ENCODE data around the gene TCF12.
"Not testable (repeated sequence)": the region's sequence is repeated elsewhere in the genome, so short reads cannot be mapped to it uniquely, and the experiment has no call there.

Gene TCF12

DNA sequence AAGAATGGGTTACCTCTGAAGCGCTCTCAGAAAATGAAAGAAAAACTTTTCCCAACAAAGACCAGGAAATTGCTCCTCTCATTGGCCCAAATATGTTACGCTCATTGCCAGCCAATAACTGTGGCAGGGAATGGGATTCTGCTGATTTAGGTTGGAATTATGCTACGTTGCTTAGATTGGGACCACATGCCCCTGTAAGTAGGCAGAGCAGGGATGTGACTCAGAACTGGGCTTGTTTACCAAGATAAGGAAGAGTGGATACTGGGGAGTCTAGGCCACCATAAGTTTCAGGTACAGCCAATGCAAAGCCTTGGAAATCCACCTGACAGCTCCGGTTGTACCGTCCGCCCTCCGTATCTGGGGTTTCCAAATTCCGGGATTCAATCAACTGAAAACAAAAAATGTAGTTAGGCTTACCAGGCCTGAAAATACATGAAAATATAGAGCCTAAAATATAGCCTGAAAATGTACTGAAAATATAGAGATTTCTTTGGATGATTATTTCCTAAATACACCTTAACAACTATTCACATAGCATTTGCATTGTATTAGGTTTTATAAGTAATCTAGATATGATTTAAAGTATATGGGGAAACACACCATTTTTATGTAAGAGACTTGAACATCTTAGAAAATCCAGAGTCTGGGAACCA is 1.5 kb upstream of the TCF12 start:
- DNase-seq, result no peak

DNA sequence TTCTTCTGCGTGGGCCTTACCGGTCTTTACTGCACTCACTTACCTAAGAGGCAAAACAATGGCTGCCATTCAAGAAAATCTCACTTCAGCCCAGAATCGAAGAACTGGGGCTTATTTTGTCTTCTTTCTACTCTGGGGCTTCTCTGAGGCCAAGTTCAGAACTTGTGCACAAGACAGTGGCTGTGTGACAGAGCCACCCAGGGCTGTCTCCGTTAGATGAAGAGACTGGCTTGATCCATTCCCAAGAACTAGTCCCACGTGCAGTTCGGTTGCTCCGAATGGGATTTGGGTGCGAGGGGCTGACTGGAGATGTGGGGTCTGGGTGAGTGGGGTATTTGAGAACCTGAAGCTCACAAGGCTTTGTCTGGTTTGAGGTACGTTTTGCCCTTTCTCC is 795 bp upstream of the TCF12 start:
- peak; percentile 8 for DNase-seq

DNA sequence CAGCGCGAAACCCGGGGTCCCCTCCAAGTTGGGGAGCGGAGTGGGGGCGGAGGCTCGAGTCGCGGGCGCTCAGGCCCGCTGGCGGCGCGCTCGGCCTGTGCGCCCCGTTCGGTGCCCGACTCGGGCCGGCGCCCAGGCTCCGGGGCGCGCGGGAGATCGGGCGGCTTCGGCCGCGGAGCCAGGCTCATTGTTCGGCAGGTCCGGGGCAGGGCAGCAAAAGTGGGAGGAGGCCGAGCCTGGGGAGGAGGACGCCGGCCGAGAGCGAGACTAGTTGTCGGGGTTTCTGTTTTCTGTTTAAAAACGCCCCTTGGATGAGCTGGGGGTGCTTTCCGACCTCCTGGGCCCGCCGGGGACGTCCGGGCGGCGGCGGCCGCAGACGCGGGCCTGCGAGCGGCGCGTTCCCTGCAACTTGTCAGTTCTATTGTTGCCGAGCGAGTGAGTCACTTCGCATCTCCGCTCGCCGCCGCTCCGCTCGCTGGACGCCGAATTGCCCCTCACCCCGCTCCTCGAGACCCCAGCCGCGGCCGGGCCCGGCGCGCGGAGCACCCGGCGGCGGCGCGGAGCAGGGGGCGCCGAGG is 676 bp downstream of the TCF12 start:
- DNase-seq, result peak; percentile 67

DNA sequence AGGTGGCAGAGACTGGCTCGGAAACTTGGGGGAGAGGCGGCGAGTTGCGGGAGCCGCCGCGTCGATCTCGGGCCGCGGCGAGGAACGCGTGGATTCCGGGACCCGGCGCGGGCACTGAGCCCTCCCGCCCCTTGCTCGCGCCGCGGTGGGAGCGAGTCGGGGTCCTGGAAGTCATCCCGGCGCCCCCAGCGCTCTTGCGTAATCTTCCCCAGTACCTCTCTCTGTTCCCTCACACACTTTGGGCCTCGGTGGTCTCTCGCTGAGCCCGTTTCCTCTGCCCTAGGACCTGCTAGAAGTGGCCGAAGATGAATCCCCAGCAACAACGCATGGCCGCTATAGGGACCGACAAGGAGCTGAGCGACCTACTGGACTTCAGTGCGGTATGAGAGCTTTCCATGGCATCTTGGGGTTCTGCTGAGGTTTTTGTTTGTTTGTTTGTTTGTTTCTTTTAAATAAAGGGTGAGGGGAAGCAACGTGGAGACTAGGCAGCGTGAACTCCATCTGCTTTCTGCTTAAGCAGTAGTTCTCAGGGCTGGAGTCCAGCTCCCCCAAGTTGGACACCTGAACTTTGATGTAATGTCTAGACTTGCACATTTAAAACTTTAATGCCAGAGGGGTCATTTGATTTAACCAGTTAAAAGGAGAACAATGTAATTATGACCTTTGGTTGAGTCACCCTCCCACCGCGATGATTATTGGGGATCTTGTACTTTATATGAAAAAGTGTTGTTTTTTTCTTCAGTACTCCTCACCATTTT is 1.3 kb downstream of the TCF12 start:
- peak; percentile 16 for DNase-seq

DNA sequence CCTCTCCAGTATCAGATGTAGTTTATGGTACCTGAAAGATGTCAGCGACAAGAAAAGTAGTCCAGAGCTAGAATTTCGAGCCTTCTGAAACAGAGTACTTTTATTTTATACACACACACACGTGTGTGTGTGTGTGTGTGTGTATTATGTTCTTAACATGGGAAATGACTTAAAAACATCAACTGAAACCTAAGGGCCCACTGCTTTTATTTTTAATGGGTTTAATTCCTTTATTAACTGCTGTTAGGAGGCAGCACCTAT is 1.9 kb downstream of the TCF12 start:
- no peak for DNase-seq

DNA sequence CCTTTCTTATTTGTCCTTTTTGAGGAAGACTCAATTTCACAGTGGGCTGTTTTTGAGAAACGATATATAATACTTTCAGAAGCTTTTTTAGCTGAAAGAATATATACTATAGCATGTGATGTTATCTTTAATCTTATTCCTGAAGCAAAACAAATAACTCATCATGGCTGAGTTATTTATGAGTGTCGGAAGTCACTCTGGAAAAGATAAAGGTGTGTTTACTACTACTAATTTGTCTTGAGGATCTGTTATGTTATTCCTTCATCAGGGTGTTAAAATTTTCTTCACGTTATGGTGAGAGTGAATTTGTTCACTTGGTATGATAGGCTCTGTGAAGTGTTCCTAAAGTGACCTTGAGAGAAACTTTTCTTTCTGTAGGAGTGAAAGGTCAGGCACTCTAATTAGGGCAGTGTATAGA is 4.7 kb downstream of the TCF12 start:
- no peak for DNase-seq

DNA sequence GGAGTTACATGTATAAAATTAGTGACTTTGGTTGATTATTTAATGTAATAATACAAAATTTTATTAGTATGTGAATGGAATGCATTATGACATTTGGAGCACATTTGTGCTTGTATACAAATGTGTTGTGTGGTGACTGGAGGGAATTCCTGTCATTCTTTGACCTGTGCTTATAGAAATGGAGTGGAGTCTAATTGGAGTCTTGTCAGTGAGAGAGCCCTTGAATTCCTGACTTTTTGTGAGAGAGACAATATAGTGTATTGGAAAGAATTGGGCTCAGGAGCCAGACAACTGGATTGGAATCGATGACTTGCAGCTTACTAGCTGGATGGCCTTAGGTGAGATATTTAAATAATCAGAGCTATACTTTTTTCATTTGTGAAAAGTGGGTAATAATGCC is 9.4 kb downstream of the TCF12 start:
- DNase-seq, result no peak

DNA sequence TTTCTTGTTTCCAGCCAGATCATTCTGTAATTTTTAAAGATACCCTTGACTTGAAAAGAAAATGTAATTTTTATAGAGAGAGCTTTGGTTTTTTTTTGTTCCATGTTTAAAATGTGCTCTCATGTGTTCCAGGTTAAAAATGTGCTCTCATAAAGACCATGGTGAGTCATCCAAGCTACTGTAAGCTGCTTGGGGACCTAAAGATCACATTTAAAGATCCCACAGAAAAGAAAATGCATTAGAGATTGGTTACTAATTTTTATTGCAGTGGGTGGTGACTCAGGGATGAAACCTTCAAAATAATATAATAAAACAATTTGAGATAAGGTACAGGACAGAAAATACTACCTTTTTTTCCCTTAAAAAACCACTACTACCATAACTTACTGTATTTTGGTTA is 11.0 kb downstream of the TCF12 start:
- no peak for DNase-seq

DNA sequence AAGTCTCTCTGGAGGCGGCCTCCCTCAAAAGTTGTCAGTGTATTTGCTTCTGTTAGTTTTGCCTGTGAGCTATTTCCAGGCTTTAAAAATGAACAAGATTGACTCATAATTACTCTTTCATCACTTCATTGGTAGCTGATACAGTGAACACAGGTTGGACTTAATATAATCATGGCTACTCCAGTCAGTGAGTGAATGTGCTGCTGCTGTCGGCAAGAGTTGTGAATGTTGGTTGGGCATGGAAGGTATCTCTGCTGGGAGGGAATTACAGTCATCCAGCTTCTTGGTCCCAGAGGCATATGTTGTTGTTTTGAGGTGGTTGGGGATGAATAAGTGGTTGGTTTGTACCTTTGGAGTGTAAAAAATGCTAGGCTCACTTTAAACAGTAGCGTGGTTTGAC is 11.5 kb downstream of the TCF12 start:
- no peak for DNase-seq

DNA sequence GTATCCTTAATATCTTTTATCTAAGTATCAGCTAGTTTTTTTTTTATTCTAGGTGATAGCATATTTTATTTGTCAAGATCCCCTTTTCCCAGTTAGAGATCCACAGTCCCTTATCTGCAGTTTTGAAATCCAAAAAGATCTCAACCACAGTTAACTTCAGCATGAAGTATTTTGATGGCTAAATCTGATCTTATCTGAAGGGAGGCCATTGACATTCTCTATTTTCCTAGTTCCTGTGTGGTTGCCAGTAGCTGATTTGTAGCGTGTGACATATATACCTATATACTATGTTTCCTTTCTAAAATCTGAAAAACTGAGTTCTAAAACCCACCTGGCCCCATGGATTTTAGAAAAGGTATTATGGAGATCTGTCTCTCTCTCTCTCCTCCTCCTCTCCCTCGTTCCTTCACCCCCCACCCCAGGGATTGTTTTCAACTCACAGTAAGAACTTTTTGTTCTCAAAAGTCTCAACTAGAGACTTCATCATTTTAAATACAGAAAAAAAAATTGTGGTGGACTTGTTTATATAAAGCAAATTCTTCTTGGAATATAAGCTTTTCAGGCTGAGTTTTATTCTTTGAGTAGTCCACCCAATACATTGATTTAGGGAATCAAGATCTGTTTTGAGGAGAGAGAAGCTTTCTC is 12.3 kb downstream of the TCF12 start:
- DNase-seq, result no peak

DNA sequence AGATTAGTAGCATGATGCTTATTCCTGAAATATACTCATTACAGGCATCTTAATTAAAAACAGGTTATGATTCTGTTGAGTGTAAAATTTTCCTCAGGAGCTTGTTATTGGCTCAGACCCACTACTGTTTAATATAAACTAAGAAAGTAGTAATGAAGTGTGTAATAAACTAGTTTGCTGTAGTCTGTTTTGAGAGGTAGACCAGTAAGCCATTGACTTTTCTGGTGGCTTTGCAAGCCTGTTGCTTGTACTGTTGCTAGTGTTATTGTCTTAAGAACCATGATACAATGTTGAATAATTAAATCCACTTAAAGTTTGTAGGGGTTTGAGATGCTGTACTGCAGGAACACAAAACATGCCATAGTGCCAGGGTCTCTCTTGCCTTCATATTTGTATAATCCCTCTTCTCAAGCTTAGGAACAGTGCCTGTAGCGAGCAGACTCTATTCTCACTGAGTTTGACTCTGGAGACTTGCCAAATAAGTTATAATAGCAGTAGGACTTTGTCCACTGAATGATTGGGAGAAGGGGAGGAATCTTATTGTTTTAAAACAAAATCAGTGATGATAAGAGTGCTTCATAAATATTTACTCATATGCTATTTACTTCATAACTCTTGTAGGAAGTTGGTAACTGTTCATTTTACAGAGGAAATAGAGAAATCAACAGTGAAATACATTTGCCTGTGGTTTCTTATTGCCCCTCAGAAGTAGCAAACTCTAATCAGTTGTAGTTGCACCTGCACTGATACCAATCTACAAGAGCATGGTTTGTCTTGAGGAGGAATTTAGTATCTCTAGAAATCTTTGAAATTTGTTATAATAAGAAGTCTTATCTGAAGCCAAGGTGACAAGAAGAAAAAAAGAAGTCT is 13.4 kb downstream of the TCF12 start:
- no peak for DNase-seq

DNA sequence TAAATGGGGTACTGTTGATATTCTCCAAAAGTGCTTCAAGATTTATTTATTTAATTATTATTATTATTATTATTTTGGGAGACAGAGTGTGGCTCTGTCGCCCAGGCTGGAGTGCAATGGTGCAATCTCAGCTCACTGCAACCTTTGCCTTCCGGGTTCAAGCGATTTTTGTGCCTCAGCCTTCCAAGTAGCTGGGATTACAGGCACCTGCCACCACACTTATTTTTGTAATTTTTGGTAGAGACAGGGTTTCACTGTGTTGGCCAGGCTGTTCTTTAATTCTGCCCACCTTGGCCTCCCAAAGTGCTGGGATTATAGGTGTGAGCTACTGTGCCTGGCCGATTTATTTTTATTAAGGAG is 14.0 kb downstream of the TCF12 start:
- not testable (repeated sequence) for DNase-seq

DNA sequence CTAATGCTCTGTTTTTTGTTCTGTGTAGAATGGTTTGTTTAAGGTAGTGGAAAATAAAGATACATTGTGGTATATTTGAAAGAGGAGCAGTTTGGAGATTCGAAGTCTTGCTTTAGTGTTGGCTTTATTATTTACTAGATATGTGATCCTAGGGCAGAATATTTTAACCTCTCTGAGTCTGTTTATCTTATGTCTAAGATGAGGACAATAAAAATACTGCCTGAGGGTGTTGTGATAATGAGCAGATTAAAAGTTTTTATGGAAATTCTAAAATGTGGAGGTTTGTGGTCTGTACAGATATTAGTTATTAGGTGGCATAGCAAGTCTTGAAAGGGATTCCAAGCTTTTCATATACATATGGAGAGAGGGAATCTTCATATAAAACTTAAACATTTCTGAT is 15.0 kb downstream of the TCF12 start:
- DNase-seq, result no peak

DNA sequence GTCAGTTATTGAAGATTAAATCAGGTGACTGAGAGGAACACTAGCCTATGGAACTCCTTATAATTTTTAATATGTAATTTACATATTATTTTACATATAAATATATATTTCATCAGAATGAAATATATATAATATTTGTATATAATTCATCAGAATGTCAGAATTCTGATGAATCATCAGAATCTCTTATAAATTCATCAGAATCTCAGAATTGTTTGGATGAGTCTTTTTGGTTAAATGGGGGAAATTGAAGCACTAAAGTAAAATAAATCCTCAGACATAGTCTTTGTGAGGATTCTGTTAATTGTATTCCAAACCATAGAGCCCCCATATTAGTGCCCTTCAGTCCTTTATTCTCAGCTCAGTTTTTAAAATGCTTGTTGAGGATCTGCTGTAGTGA is 15.4 kb downstream of the TCF12 start:
- no peak for DNase-seq

DNA sequence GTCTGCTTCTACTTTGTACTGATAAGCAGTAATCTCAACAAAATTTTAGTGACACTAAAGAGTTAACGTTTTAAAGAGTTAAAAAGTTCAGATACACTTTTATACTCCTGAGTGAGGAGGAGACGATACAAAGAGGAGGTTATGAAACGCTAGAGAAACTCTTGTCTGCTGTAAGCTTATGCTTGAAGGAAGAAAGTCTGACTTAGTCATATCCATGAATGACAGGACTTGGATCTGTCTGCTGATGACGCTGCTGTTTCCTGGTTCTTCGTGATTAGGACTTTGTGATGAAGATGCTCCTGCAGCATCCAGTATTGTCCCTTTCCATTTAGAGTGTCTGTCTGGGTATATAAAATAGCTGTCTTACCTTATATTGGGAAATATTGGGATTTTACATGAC is 15.8 kb downstream of the TCF12 start:
- no peak for DNase-seq

DNA sequence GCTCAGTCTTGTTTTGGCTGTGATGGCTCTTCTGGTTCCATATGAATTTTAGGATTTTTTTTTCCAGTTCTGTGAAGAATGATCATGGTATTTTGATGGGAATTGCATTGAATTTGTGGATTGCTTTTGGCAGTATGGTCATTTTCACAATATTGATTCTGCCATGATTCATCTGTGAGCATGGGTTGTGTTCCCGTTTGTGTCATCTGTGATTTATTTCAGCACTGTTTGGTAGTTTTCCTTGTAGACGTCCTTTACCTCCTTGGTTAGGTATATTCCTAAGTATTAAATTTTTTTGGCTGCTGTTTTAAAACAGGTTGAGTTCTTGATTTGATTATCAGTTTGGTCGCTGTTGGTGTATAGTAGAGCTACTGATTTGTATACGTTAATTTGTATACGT is 18.5 kb downstream of the TCF12 start:
- DNase-seq, result no peak

DNA sequence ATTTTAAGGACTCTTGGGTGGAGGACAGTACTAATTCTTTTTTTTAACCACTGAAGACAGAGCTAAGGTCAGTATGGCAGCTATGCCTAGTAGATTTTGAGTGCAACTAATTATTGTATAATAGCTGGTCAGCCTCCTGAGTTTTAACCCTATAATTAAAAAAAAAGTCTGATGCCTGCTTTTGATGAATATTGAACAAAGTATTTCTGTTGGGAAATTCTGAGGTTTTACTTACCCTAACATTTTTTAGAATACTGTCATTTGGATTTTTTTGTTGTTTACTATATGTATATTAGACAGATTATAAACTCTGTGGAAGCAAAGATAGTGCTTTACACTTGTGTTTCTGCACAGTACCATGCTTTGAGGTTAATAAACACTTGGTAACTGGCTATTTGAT is 20.8 kb downstream of the TCF12 start:
- no peak for DNase-seq

DNA sequence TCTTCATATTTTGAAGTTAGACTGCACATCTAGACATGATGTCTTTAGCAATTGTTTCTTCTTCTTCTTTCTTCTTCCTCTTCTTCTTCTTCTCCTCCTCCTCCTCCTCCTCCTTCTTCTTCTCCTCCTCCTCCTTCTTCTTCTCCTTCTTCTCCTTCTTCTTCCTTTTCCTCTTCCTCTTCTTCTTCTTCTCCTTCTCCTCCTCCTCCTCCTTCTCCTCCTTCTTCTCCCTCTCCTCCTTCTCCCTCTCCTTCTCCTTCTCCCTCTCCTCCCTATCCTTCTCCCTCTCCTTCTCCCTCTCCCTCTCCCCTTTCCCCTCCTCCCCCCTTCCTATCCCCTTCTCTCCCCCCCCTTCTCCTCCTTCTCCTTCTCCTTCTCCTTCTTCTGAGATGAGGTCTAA is 21.9 kb downstream of the TCF12 start:
- DNase-seq, result no peak

DNA sequence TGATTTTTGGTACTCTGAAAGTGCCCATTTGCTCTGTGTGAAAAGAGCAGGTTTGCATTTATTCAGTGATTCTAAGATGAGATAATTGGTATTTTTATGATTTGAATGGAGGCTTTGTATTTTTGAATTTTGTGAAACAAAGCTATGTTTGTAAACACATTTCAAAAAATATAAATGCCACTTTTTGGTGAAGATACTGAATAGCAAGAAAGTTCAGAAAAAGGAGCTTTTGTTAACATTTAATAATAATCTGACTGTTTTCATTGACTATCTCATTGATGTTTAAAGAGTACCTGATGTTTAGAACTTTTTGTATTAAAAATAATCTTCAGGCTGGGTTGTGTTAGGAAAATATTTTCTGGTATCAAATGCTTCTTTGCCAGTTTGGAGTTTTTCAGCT is 23.7 kb downstream of the TCF12 start:
- no peak for DNase-seq

DNA sequence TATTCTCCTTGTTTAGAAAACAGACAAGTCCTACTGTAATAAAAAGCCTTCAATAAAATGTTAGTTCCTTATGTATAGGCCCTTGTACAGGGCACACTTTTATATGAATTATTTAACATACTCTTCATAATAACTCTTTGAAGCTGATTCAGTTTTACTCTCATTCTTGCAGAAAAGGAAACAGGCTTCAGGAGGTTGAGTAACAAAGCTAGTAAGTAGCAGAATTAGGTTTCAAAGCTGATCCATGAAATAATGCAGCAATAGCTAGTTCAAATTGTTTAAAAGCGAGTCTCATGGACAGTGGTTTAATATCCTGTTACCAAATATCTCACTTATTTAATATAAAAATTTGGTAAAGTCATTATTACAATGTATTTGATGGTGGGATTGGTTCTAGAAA is 25.0 kb downstream of the TCF12 start:
- DNase-seq, result no peak

DNA sequence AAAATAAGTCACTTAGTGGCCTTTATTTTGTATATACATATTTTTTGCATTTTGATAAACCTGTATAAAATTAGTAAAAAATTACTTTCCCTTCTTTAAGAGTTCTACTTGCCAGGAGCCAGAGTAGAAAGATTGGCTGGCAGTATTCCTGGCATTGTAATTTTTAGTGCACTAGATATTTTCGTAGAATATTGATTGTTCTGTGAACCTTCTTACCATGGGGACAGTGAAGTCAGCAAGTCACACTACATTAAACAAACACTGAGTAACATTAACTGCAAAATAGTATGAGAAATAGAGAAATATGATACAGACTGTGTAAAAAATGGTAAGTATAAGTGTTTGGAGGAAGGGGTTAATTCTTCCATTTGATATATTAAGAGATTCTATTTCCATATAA is 26.0 kb downstream of the TCF12 start:
- DNase-seq, result no peak

DNA sequence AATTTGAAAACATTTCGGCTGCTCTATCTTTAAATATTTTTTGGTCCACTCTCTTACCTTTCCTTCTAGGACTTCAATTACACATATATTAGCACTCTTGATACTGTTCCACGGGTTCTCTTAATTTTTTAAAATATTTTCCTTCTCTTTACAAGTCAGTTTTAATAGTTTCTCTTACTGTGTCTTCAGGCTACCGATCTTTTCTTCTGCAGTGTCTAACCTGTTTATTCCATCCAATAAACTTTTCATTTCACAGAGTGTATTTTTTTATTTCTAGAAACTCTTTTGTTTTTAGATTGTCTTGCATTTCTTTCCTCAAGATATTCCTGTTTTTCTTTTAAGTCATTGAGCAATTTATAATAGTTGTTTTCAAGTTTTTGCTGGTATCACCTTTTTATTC is 27.7 kb downstream of the TCF12 start:
- DNase-seq, result no peak

DNA sequence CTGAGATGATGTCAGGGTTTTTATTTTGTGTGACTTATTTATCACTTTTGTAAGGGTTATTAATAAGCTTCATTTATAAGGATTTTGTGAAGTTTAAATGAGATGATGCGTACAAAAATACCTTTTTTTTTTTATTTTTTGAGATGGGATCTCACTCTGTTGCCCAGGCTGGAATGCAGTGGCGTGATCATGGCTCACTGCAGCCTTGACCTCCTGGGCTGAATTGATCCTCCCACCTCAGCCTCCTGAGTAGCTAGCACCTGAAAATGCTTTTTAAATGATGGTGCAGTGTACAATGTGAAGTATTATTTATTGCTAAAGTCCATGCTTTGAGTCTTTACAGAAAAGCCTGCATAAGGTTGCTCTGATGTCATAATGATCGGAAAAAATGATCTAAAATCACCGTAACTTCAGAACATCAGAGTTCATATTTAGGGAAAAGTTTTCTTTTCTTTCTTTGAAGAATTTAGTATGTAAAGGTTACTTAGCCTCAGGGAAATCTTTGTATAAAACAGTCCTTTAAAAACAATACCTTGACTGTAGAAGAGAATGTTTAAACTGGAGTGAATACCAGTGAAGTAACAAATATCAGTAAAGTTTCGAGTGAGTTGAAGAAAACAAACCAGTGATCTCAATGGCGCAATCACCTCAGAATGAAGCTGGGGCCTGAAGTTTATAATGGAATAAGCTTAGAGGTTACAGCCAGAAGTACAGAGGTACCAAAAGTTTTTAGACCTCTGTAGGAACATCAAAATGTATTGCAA is 29.7 kb downstream of the TCF12 start:
- DNase-seq, result no peak
